ENCODE measurements around the gene IRX2.

IRX2 gene

DNA sequence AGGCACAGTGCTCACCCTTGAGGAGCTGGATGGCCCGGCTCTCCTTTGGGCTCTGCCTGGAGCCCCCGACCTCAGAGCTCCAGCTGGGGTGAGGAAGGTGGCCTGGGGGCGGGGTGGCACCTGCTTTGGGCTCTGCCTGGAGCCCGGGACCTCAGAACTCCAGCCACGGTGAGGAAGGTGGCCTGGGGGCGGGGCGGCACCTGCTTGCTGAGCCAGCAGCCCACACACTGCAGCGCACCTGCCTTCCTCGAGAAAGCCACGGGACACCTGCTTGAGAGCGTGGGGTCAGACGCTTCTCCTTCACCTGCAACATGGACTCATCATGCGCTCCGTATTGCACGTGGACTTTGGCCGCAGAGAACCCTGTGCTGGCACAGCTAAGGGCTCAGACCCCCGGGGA lies 51.8 kb downstream of the IRX2 start:
- no peaks in the 10 kb centered on the region for H3K27me3 ChIP-seq (ENCODE audit: insufficient read depth, poor library complexity, severe bottlenecking)
- H3K4me3 ChIP-seq (ENCODE audit: severe bottlenecking): no peak overlapping the region
- DNase-seq (ENCODE audit: low spot score) (no peak), ATAC-seq (ENCODE audit: low read depth) (no peak)
- TF ChIP-seq, protein P1, sequence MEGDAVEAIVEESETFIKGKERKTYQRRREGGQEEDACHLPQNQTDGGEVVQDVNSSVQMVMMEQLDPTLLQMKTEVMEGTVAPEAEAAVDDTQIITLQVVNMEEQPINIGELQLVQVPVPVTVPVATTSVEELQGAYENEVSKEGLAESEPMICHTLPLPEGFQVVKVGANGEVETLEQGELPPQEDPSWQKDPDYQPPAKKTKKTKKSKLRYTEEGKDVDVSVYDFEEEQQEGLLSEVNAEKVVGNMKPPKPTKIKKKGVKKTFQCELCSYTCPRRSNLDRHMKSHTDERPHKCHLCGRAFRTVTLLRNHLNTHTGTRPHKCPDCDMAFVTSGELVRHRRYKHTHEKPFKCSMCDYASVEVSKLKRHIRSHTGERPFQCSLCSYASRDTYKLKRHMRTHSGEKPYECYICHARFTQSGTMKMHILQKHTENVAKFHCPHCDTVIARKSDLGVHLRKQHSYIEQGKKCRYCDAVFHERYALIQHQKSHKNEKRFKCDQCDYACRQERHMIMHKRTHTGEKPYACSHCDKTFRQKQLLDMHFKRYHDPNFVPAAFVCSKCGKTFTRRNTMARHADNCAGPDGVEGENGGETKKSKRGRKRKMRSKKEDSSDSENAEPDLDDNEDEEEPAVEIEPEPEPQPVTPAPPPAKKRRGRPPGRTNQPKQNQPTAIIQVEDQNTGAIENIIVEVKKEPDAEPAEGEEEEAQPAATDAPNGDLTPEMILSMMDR (IDR thresholded peaks at IDR 0.05; ENCODE audit: poor library complexity, severe bottlenecking): no peak
- peaks cover 13% of the 10 kb centered on the region for H3K4me1 ChIP-seq (ENCODE audit: insufficient read depth, poor library complexity, severe bottlenecking)
- H3K9me3 ChIP-seq (ENCODE audit: severe bottlenecking): no peaks in the 10 kb centered on the region
- no peaks in the 10 kb centered on the region for H3K36me3 ChIP-seq (ENCODE audit: low read depth)
- no peak overlapping the region for H3K27ac ChIP-seq (ENCODE audit: poor library complexity, severe bottlenecking)

DNA sequence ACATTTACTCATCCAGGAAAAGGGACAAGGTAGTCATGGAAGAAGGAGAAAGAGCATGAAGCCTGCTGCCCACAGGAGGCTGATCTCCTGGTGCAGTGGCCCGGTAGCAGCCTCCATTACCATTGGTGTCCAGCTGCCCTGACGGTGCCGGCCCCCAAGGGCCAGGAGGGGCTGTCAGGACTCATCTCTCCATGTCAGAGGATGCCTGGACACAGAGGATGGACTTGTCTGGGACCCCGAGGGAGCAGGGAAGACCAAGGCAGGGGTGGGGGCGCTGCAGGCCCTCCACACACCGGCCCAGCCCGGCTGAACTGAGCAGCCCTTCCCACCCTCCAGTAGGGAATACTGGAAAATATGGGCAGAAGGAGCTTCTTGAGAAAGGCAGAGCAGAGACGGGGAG lies 52.2 kb downstream of the IRX2 start:
- Histone ChIP-seq H3K36me3 (ENCODE audit: low read depth) (no peaks in the 10 kb centered on the region), H3K9me3 (ENCODE audit: severe bottlenecking) (no peaks in the 10 kb centered on the region), H3K4me1 (ENCODE audit: insufficient read depth, poor library complexity, severe bottlenecking) (peaks cover 13% of the 10 kb centered on the region), H3K4me3 (ENCODE audit: severe bottlenecking) (no peak overlapping the region), H3K27me3 (ENCODE audit: insufficient read depth, poor library complexity, severe bottlenecking) (no peaks in the 10 kb centered on the region), H3K27ac (ENCODE audit: poor library complexity, severe bottlenecking) (no peak overlapping the region)
- ATAC-seq (ENCODE audit: low read depth) (no peak), DNase-seq (ENCODE audit: low spot score) (no peak)
- TF ChIP-seq, protein P1 (IDR thresholded peaks at IDR 0.05; ENCODE audit: poor library complexity, severe bottlenecking): no peak

DNA sequence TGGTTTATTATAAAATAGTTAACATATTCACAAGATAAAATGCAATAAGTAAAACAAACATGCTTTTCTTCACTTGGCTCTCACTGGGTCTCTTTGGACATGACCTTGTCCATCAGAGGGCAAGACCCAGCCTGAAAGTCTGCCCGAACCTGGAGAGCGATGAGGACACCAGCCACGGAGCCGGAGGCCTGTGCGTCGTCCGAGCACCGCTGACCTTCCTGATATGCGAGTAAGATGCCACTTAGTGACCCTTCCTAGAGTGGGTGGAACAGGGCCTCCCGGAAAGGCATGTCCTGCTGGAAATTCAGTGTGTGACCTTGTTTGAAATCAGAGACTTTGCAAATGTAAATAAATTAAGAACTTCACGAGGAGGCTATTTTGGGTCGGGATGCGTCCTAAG lies 52.9 kb downstream of the IRX2 start:
- TF ChIP-seq, protein P1 (IDR thresholded peaks at IDR 0.05; ENCODE audit: poor library complexity, severe bottlenecking): no peak
- peaks cover 13% of the 10 kb centered on the region for H3K4me1 ChIP-seq (ENCODE audit: insufficient read depth, poor library complexity, severe bottlenecking)
- ATAC-seq (ENCODE audit: low read depth) (no peak), DNase-seq (ENCODE audit: low spot score) (no peak)
- no peaks in the 10 kb centered on the region for H3K36me3 ChIP-seq (ENCODE audit: low read depth)
- no peak overlapping the region for H3K27ac ChIP-seq (ENCODE audit: poor library complexity, severe bottlenecking)
- no peaks in the 10 kb centered on the region for H3K9me3 ChIP-seq (ENCODE audit: severe bottlenecking)
- H3K4me3 ChIP-seq (ENCODE audit: severe bottlenecking): no peak overlapping the region
- H3K27me3 ChIP-seq (ENCODE audit: insufficient read depth, poor library complexity, severe bottlenecking): no peaks in the 10 kb centered on the region

DNA sequence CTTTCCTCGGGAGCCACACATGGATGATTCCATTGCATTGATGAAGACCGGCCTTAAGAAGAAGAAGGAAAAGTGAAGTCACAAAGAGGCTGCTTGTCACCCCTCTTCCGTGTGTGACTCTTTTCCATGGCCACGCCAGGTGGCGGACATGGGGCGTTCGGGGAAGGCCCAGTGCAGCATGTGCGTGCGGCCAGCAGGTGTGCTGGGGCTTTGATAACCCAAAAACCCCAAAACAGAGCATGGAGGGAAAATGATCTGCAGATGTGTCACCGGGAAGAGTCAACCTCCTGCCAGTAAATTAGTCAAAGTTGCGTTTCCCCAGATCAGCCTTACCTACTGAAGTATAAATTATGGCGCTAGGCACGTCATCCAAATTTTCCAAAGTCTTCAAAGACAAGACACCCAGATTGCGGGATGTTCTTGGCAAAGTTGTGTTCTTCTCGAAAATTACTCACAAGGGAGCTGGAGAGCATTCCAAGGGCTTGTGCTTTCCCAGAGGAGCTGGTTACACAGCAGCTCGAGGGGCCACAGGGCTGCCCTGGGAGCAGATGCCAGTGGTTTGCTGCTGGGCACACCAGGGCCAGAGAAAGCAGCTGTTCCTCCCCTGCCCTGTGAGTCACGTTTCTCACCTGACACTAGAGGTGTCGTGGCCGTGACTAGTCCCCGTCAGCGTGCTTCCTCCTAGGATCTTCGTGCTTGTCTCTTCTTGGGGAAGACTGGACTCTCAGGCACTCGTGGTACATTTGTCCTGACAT lies 53.9 kb downstream of the IRX2 start:
- TF ChIP-seq, protein P1 (IDR thresholded peaks at IDR 0.05; ENCODE audit: poor library complexity, severe bottlenecking): no peak
- ATAC-seq (ENCODE audit: low read depth) (no peak), DNase-seq (ENCODE audit: low spot score) (no peak)
- H3K27me3 ChIP-seq (ENCODE audit: insufficient read depth, poor library complexity, severe bottlenecking): no peaks in the 10 kb centered on the region
- H3K9me3 ChIP-seq (ENCODE audit: severe bottlenecking): no peaks in the 10 kb centered on the region
- no peaks in the 10 kb centered on the region for H3K36me3 ChIP-seq (ENCODE audit: low read depth)
- H3K4me1 ChIP-seq (ENCODE audit: insufficient read depth, poor library complexity, severe bottlenecking): peaks cover 13% of the 10 kb centered on the region
- H3K4me3 ChIP-seq (ENCODE audit: severe bottlenecking): no peak overlapping the region
- H3K27ac ChIP-seq (ENCODE audit: poor library complexity, severe bottlenecking): no peak overlapping the region

DNA sequence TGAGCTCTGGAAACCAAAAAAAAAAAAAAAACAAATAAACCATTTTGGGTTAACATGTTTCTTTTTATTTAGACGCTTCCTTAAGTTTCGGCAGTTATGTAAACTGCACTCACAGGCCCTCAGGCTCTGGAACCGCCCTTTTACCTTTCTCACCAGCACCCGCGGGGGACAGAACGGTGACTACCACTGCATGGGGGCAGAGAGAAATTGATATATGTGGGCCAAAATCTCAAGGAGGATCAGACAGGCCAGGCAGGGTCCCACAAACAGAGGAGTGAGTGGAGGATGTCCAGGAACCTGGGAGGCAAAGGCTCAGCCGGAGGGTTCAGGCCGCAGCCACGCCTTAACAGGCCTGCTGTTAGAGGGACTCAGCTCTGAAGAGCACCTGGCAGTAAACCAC lies 54.4 kb downstream of the IRX2 start:
- no peak overlapping the region for H3K27ac ChIP-seq (ENCODE audit: poor library complexity, severe bottlenecking)
- DNase-seq (ENCODE audit: low spot score) (no peak), ATAC-seq (ENCODE audit: low read depth) (no peak)
- no peaks in the 10 kb centered on the region for H3K9me3 ChIP-seq (ENCODE audit: severe bottlenecking)
- H3K36me3 ChIP-seq (ENCODE audit: low read depth): no peaks in the 10 kb centered on the region
- peaks cover 13% of the 10 kb centered on the region for H3K4me1 ChIP-seq (ENCODE audit: insufficient read depth, poor library complexity, severe bottlenecking)
- H3K27me3 ChIP-seq (ENCODE audit: insufficient read depth, poor library complexity, severe bottlenecking): no peaks in the 10 kb centered on the region
- H3K4me3 ChIP-seq (ENCODE audit: severe bottlenecking): no peak overlapping the region
- TF ChIP-seq, protein P1 (IDR thresholded peaks at IDR 0.05; ENCODE audit: poor library complexity, severe bottlenecking): no peak
